RWPE2 (cell line): ENCODE measurements around the gene PARD6B.

Source experiments
- ATAC-seq: fragments of 200-7000 bp; cut with Tn5 transposase; 3 replicates; pipeline ENCODE4 v1.9.1; 2021; ENCODE audit warnings: low read depth
- DNase-seq: peaks from one replicate; pipeline ENCODE4 v3.0.0-alpha.2; 2020; ENCODE audit warnings: low spot score
- H3K27ac ChIP-seq: fragments of 450-650 bp; 2 replicates; pipeline ENCODE4 v1.5.1; 2017; ENCODE audit warnings: mild to moderate bottlenecking; ENCODE audit not compliant: poor library complexity, severe bottlenecking
- H3K27me3 ChIP-seq: fragments of 250-450 bp; sonication (Bioruptor Pico); 2 replicates; pipeline ENCODE4 v1.5.1; 2021; ENCODE audit warnings: mild to moderate bottlenecking, moderate library complexity; ENCODE audit not compliant: insufficient read depth, poor library complexity, severe bottlenecking
- H3K36me3 ChIP-seq: fragments of 250-450 bp; sonication (Bioruptor Pico); 2 replicates; pipeline ENCODE4 v1.5.1; 2020; ENCODE audit warnings: low read depth, mild to moderate bottlenecking, moderate library complexity
- H3K4me1 ChIP-seq: fragments of 250-450 bp; sonication (Bioruptor Pico); 2 replicates; pipeline ENCODE4 v1.5.1; 2021; ENCODE audit warnings: mild to moderate bottlenecking, moderate library complexity; ENCODE audit not compliant: insufficient read depth, poor library complexity, severe bottlenecking
- H3K4me3 ChIP-seq: fragments of 250-450 bp; sonication (Bioruptor Pico); 2 replicates; pipeline ENCODE4 v1.5.1; 2021; ENCODE audit warnings: mild to moderate bottlenecking, moderate library complexity; ENCODE audit not compliant: severe bottlenecking
- H3K9me3 ChIP-seq: fragments of 250-450 bp; sonication (Bioruptor Pico); 2 replicates; pipeline ENCODE4 v1.5.1; 2021; ENCODE audit warnings: mild to moderate bottlenecking, moderate library complexity; ENCODE audit not compliant: severe bottlenecking
- CTCF ChIP-seq: fragments of 450-650 bp; IDR thresholded peaks from one replicate; pipeline ENCODE4 v1.5.1; 2017; ENCODE audit warnings: mild to moderate bottlenecking, moderate library complexity; ENCODE audit not compliant: poor library complexity, severe bottlenecking

The PARD6B gene

GRCh38 chr20:50783390-50783789, 52.0 kb downstream of the PARD6B start:
- DNase-seq (no peak), ATAC-seq (no peak)
- Histone ChIP-seq H3K36me3 (no peaks in the 10 kb centered on the region), H3K4me3 (no peak overlapping the region), H3K9me3 (no peaks in the 10 kb centered on the region), H3K27me3 (no peaks in the 10 kb centered on the region), H3K27ac (no peak overlapping the region), H3K4me1 (no peaks in the 10 kb centered on the region)
- no peak for TF ChIP-seq CTCF

GRCh38 chr20:50783903-50784302, 52.5 kb downstream of the PARD6B start:
- no peak overlapping the region for H3K27ac ChIP-seq
- no peaks in the 10 kb centered on the region for H3K36me3 ChIP-seq
- H3K4me3 ChIP-seq = no peak overlapping the region
- no peaks in the 10 kb centered on the region for H3K27me3 ChIP-seq
- ATAC-seq (no peak), DNase-seq (peak; percentile 71)
- H3K9me3 ChIP-seq = no peaks in the 10 kb centered on the region
- no peak for TF ChIP-seq CTCF
- H3K4me1 ChIP-seq = no peaks in the 10 kb centered on the region

- Histone ChIP-seq H3K27me3 (no peaks in the 10 kb centered on the region), H3K4me3 (no peak overlapping the region), H3K27ac (no peak overlapping the region), H3K4me1 (no peaks in the 10 kb centered on the region), H3K36me3 (no peaks in the 10 kb centered on the region), H3K9me3 (no peaks in the 10 kb centered on the region)
- DNase-seq (peak; percentile 29), ATAC-seq (no peak)
- no peak for TF ChIP-seq CTCF
Observed at GRCh38 chr20:50784464-50784863, 53.1 kb downstream of the PARD6B start.

GRCh38 chr20:50786703-50787102, 55.3 kb downstream of the PARD6B start:
- no peak for ATAC-seq
- Histone ChIP-seq H3K27me3 (no peaks in the 10 kb centered on the region), H3K4me1 (peaks cover 14% of the 10 kb centered on the region), H3K27ac (no peak overlapping the region), H3K9me3 (no peaks in the 10 kb centered on the region), H3K4me3 (no peak overlapping the region), H3K36me3 (no peaks in the 10 kb centered on the region)
- DNase-seq = peak; percentile 66
- no peak for TF ChIP-seq CTCF

GRCh38 chr20:50787181-50787580, 55.8 kb downstream of the PARD6B start:
- H3K27ac ChIP-seq = no peak overlapping the region
- DNase-seq = no peak
- no peaks in the 10 kb centered on the region for H3K27me3 ChIP-seq
- ATAC-seq = no peak
- peaks cover 14% of the 10 kb centered on the region for H3K4me1 ChIP-seq
- H3K9me3 ChIP-seq = no peaks in the 10 kb centered on the region
- H3K36me3 ChIP-seq = no peaks in the 10 kb centered on the region
- TF ChIP-seq CTCF = no peak
- no peak overlapping the region for H3K4me3 ChIP-seq
